GM12801 (cell line): ENCODE results near the gene THOC1.

Experiments used
- TF ChIP-seq, protein P1 (sequence below): IDR thresholded peaks from one replicate; pipeline ENCODE4 v1.5.1; 2011; ENCODE audit warnings: control low read depth; ENCODE audit not compliant: insufficient read length; ENCODE audit errors: extremely low read depth

Gene THOC1

DNA sequence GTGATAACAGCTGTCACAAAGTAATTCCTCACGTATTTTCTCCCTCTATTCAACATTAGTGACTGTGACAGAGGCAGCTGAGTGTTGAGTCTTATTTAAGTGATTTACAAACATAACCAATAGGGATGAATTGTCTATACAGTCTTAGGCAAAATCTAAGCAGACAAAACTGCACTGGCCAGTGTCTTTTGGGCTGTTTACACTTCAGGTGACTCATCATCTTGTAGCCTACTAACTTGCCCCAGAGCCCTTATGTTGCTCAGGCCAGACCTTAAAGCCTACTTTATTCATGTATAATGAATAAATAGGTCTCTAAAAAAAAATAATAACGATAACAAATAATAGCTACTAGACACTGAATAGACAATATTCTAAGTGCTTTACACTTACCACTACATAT is 17.2 kb downstream of the THOC1 start:
- TF ChIP-seq, protein P1, sequence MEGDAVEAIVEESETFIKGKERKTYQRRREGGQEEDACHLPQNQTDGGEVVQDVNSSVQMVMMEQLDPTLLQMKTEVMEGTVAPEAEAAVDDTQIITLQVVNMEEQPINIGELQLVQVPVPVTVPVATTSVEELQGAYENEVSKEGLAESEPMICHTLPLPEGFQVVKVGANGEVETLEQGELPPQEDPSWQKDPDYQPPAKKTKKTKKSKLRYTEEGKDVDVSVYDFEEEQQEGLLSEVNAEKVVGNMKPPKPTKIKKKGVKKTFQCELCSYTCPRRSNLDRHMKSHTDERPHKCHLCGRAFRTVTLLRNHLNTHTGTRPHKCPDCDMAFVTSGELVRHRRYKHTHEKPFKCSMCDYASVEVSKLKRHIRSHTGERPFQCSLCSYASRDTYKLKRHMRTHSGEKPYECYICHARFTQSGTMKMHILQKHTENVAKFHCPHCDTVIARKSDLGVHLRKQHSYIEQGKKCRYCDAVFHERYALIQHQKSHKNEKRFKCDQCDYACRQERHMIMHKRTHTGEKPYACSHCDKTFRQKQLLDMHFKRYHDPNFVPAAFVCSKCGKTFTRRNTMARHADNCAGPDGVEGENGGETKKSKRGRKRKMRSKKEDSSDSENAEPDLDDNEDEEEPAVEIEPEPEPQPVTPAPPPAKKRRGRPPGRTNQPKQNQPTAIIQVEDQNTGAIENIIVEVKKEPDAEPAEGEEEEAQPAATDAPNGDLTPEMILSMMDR, result no peak

GRCh38 chr18:248053-248452 is 19.8 kb downstream of the THOC1 start:
- TF ChIP-seq, protein P1, result no peak

DNA sequence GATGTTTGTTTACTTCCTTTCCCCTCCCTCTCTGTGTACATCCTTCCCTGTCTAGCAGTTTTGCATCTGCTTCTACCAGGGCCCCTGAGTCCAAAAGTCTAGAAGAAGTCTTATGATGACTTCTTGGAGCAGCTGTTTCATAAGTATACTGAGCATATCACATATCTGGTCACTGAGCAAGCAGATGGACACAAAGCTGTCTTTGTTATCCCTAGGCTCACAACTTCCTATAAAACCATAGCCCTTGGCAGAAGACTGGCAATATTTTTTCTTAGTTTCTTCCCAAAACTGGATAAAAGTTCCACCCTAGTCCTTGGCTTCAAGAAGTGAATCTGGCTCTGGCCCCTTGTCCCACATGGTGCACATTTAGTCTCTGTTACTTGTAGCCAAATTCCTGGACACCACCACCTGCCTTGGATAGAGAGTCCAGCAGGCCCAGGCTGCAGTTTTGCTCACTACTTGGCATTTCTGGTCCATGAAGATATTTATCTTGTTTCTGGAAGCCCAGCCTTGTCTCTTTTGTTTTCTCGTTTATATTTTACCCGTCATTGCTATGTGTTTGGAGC is 22.5 kb downstream of the THOC1 start:
- TF ChIP-seq, protein P1, result no peak

DNA sequence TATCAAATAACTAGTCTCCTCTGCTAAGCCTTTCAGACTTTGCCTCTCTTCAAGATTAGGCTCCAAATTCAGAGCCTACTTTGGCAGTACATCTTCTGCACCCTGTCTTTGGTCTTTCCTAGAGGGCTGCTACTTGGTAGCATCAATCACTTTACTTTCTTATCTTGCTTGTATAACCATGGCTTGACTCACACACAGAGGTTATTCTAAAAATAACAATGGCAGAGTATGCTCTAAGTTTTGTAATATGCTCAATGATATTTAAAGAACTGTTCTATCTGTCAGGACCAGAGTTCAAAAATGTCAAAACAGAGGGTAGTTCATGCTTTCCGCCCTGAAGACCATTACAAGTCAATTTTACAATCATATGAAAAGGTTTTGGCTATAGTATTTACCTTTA is 27.7 kb downstream of the THOC1 start:
- TF ChIP-seq, protein P1, result no peak

DNA sequence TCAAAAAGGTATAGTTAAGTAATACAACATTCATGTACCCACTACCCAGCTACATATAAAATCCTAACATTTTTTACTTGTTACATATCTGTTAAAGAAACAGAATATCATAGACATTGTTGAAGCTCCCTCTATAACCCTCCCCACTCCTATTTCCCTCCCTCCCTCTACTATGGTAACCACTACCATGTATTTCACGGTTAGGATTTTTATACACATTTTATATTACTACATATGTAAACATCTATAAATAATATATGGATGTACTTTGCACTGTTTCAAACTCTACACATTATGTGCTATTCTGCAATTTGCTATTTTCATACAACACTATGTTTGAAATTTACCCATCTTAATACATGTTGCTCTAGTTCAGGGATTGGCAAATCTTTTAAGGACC is 36.3 kb downstream of the THOC1 start:
- TF ChIP-seq, protein P1, result no peak

GRCh38 chr18:228586-228985 is 39.3 kb downstream of the THOC1 start:
- TF ChIP-seq, protein P1, result no peak

DNA sequence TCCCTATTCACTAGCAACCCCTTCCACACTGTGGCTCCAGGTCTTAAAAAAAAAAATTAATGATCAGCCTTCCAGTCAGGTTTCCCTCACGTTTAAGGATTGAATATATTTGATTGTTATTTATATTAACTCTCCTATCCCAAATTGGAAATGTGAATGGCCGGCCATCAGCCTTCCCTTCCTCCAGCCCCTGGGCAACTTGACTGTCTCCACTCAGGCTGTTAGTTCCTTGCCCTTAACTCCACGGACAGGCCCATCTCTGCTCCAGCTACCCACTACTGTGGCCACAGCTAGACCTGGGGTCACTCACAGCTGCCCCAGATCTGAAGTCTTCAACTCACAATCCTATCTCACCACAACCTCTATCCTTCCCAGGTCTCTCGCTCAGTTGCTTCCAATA is 39.9 kb downstream of the THOC1 start:
- TF ChIP-seq, protein P1, result no peak
